GM10248 (cell line): ENCODE measurements around the gene ZNF629.

ENCODE experiments used
- CTCF ChIA-PET: fragments of 300-600 bp; sonication (Branson Sonifier 250); formaldehyde crosslinking; extraction: SDS; loops from one replicate; lab custom pipeline; 2021; ENCODE audit warnings: antibody characterized with exemption; lab: Yijun Ruan, JAX
- POLR2A ChIA-PET: fragments of 350-650 bp; sonication (Branson Sonifier 250); formaldehyde crosslinking; extraction: SDS; loops from one replicate; lab custom pipeline; 2020; ENCODE audit warnings: antibody characterized with exemption; lab: Yijun Ruan, JAX
- DNase-seq: peaks from one replicate; pipeline ENCODE4 v3.0.0; 2012; ENCODE audit errors: extremely low spot score
- TF ChIP-seq, protein P1 (sequence below): IDR thresholded peaks from 2 replicates; pipeline ENCODE4 v1.5.1; 2012; ENCODE audit warnings: mild to moderate bottlenecking, low read depth; ENCODE audit errors: extremely low read depth, missing control alignments, control extremely low read depth

ZNF629 gene

DNA sequence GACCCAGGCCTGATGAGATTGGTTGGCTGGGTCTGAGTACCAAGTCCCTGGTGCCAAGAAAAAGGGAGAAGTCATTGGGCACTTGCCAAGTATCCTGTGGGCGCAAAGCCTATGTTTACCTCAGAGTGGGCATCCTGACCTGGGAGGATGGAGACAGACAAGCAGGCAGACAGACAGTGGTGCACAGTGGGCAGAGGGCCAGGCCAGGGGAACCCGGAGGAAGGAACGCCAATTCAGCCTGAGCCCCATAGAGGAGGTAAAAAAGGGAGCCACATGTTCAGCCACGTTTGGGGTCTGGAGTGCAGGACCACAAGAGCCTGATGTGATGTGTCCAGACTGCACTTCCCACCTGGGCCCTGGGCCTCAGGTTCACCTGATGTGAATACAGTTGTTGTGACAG lies 33.4 kb downstream of the ZNF629 start:
- POLR2A ChIA-PET = no interaction called here
- CTCF ChIA-PET = interaction anchor here (1.0 kb wide), 1 partner anchor 21 kb away, joined by 5 read pairs; no protein-coding TSS in a partner anchor
- no peak for DNase-seq
- TF ChIP-seq, protein P1, sequence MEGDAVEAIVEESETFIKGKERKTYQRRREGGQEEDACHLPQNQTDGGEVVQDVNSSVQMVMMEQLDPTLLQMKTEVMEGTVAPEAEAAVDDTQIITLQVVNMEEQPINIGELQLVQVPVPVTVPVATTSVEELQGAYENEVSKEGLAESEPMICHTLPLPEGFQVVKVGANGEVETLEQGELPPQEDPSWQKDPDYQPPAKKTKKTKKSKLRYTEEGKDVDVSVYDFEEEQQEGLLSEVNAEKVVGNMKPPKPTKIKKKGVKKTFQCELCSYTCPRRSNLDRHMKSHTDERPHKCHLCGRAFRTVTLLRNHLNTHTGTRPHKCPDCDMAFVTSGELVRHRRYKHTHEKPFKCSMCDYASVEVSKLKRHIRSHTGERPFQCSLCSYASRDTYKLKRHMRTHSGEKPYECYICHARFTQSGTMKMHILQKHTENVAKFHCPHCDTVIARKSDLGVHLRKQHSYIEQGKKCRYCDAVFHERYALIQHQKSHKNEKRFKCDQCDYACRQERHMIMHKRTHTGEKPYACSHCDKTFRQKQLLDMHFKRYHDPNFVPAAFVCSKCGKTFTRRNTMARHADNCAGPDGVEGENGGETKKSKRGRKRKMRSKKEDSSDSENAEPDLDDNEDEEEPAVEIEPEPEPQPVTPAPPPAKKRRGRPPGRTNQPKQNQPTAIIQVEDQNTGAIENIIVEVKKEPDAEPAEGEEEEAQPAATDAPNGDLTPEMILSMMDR = no peak

DNA sequence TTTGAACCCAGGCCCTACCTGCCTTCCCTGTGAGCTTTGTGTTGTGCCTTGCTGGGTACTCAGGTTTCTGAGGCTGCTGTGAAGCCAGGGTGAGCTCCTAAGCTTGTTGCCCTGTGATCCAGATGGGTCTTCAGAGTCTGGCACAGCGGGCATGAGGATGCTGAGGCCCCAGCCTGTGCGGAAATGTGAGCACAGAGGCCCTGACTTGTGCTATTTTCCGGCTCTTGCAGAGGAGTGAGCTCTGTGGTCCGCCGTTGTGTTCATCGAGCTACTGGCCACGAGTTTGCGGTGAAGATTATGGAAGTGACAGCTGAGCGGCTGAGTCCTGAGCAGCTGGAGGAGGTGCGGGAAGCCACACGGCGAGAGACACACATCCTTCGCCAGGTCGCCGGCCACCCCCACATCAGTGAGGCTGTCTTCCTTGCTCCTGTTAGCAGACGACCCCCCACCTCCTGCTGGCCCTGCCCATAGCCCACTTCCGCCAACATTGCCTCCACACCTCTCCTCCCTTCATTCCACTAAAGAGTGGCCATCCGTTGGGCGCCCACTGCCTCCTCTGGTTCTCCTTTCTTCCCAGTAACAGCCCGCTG lies 36.0 kb downstream of the ZNF629 start:
- CTCF ChIA-PET = interaction anchor here (0.8 to 1.7 kb wide), 5 partner anchors 9 to 104 kb away, joined by 3 to 6 read pairs (median 3); no protein-coding TSS in a partner anchor
- DNase-seq = no peak
- POLR2A ChIA-PET = no interaction called here
- TF ChIP-seq, protein P1 = no peak

DNA sequence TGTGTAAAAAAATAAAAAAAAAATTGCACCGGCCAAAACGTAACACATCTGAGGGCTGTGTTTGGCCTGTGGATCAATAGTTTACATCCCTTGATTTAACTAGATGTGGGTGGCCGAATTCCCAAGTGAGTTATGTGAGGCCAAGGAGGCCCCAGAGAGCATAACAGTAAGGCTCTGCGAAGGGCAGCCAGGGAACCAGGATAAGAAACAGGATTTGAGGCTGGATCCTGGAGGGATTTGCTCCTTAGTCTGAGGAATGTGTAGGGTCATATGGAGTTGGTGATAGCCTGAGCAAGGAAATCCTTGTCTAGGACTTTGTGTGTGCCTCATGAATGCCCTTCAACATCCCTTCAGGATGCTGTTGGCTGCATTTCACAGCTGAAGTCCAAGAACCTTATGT lies 36.8 kb downstream of the ZNF629 start:
- ChIA-PET POLR2A (no interaction called here), CTCF (interaction anchor here (0.8 to 1.8 kb wide), 5 partner anchors 9 to 105 kb away, joined by 3 read pairs; no protein-coding TSS in a partner anchor)
- TF ChIP-seq, protein P1 = no peak
- DNase-seq = no peak

DNA sequence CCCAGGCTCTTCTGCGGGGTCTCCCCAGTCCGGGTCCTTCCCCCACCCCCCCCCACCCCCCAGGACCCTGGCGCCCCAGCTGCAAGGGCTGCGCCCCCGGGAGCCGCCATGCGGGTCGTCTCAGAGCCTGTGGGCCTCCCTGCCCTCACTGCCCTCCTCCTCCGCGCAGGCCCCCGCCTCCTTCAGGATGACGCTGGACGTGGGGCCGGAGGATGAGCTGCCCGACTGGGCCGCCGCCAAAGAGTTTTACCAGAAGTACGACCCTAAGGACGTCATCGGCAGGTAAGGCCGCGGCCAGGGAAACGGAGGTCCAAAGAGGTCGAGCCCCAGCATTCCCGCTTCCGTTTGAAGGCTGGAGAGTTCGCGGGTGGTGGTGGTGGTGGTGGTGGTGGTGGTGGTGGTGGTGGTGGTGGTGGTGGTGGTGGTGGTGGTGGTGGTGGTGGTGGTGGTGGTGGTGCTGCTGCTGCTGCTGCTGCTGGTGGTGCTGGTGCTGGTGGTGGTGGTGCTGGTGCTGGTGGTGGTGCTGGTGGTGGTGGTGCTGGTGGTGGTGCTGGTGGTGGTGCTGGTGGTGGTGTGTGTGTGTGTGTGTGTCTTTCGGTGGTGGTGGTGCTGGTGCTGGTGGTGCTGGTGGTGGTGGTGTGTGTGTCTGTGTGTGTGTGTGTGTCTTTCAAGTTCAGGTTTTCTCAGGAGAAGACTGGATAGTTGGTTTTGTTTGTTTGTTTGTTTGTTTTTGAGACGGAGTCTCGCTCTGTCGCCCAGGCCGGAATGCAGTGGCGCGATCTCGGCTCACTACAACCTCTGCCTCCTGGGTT lies 38.2 kb downstream of the ZNF629 start:
- TF ChIP-seq, protein P1 = no peak
- peak; percentile 56 for DNase-seq
- ChIA-PET CTCF (interaction anchor here (1.0 to 2.0 kb wide), 8 partner anchors 11 to 193 kb away, joined by 3 to 7 read pairs (median 3); no protein-coding TSS in a partner anchor), POLR2A (interaction anchor here (0.6 to 1.6 kb wide), 4 partner anchors 11 to 85 kb away, joined by 3 to 7 read pairs (median 4); no protein-coding TSS in a partner anchor)

DNA sequence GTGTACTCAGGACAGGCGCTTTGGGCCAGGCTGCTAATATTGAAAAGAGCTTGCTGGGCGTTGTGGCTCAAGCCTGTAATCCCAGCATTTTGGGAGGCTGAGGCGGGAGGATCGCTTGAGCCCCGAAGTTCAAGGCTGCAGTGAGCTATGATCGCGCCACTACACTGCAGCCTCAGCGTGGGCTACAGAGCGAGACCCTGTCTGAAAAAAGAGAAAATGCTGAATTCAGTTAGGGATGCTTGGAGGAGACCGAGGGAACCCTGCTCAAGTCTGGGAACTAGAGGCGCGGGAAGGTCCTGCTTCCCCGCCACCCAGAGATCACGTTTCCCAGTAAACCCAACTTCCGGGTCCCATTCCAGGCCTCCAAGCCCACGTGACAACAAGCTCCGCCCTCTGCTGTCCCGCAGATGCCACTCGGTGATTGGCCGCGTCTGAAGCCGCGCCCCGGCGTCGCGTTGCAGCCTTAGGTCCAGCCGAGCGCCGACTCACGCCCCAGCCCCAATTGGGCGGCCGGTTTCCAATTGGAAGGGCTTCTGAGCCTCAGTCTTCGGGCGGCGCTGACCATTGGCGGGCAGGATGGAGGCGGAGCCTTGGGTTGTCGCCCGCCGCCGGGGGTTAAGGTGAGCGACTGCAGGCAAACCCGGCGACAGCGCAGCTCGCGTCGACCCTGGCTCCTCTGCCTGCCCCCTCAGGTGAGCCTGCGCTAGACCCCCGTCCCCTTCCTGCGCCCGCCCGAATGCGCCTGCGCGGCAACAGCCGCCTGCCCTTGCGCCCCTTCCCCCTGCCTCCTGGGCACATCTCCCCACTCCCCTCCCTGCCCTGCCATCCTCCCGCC lies 39.0 kb downstream of the ZNF629 start, which contains the start of gene PHKG2:
Gene PHKG2 (plus strand): TSS at position 627 of the 835 bp plus-strand sequence. CDS start 396 bp downstream, outside the sequence.
- CTCF ChIA-PET = interaction anchor here (1.0 to 2.0 kb wide), 10 partner anchors 12 to 194 kb away, joined by 3 to 7 read pairs (median 4); no protein-coding TSS in a partner anchor
- TF ChIP-seq, protein P1 = no peak
- POLR2A ChIA-PET = interaction anchor here (0.5 to 1.6 kb wide), 5 partner anchors 10 to 84 kb away, joined by 3 to 8 read pairs (median 6); no protein-coding TSS in a partner anchor
- peak; percentile 98 for DNase-seq

DNA sequence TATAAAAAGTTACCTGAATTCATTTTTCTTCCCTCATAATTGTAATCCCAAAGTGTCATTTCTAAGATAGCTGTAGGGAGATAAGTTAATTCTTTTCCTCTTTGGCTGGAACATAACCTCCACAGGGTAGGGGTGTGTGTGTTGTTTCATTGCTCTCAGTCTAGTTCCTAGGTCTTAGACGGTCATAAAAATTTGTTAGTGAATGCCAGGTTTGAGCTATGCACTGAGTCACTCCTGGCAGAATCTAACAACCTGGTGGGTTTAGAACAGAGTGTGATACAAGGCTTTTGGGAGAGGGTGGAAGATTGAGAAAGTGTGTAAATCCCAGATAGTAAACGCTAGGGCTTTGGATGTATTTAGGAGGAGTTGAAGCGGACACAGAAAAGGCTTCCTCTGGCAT lies 39.7 kb downstream of the ZNF629 start:
- no peak for DNase-seq
- POLR2A ChIA-PET = interaction anchor here (0.5 to 1.6 kb wide), 4 partner anchors 10 to 51 kb away, joined by 3 to 8 read pairs (median 6); no protein-coding TSS in a partner anchor
- TF ChIP-seq, protein P1 = no peak
- CTCF ChIA-PET = interaction anchor here (1.0 to 2.0 kb wide), 9 partner anchors 12 to 195 kb away, joined by 3 to 7 read pairs (median 4); no protein-coding TSS in a partner anchor
